ENCODE results near the gene AEN.

AEN gene

DNA sequence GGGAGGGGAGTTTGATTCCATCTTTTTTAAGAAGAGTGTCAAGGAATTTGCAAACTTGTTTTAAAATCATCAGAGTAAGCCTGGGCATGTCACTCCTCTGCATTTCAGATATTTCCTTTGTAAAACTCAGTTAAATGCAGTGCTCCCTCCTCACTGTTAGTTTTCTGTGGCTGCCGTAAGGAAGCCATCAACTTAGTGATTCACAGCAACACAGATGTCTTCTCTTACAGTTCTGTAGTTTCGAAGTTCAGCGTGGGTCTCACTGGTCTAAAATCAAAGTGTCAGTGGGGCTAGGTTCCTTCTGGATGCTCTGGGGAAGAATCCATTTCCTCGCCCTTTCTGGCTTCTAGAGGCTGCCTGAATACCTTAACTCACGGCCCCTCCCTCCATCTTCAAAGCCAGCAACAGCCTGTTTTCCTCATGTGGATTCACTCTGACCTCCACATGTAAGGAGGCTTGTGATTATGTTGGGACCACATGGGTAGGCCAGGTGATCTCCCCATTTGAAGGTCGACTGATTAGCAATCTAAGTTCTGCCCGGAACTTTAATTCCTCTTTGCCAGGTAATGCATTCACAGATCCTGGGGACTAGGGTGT is 30.1 kb downstream of the AEN start:
- no peak for DNase-seq

DNA sequence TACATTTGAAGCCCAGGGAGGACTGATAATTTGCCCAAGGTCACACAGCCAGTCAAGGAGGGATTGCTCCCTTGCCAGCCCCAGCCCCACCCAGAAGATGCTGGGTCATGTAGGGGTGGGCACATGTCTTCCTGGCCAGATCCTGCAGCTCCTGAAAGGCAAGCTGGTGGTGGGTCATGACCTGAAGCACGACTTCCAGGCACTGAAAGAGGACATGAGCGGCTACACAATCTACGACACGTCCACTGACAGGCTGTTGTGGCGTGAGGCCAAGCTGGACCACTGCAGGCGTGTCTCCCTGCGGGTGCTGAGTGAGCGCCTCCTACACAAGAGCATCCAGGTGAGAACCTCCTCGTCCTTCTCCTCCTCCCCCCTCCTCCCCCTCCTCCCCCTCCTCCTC is 30.8 kb downstream of the AEN start:
- no peak for DNase-seq

DNA sequence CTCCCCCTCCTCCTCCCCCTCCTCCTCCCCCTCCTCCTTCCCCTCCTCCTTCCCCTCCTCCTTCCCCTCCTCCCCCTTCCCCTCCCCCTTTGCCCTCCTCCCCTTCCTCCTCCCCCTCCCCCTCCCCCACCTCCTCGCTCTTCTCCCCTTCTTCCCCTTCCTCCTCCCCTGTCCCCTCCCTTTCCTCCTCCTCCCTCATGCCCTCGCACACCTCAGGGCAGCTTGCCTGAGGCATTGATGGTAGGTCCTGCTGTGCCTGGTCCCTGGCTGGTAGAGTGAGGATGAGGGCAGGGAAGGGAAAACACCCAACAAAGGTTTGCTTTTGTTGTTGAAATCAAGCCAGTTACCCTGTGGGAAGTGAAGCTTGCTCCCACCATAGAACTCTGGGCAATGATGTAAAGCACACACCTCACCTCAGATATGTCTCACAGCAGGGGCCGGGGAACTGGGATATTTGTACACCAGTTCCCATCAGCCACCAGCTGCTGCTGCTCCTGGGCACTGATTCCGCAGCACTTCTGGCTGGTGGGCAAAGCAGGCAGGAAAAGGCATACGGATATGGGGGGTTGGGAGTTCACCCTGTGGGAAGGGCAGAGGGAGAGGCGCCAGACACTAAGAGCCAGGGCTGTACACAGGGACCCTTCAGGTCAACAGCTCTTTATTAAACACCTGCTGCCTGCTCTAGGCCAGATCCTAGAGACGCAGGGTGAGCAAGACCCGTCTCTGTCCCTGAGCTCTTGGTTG is 31.5 kb downstream of the AEN start:
- no peak for DNase-seq

DNA sequence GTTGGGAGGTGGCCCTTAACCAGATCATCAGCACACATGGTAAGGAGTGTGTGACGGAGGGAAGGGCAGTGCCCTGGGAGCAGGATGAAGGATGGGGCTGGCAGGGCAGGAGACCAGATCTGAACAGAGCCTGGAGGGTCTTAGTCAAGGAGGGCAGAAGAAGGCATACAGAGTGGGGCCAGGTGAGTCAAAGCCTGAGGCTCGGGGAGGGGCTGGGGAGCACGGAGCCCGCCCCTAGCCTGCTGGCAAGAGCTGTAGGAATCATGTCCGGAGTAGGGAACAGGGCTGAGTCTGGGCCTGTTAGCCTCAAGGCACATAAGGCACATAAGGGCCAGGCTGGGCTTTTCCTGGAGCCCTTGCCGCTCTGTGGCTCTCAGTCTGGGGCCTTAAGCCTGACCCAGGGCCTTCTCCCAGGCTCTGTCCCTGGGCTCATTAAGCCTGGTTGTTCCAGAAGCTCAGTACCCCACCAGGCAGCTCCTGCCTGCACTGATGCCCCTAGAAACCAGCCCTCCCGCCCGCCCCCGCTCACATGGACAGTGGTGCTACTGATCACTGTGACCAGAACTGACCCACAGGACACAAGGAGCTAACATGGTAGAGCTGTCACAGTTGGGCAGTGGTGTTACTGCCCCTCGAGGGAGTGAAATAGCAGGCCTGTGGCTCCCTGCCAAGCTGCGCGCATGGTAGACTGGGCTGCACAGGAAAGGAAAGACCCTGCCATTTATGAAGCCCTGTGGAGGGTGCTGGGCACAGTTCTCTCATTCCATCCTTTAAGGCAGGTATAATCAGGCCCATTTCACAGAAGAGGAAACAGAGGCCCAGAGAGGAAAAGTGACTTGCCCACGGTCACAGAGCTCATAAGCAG is 32.3 kb downstream of the AEN start:
- DNase-seq, result no peak

DNA sequence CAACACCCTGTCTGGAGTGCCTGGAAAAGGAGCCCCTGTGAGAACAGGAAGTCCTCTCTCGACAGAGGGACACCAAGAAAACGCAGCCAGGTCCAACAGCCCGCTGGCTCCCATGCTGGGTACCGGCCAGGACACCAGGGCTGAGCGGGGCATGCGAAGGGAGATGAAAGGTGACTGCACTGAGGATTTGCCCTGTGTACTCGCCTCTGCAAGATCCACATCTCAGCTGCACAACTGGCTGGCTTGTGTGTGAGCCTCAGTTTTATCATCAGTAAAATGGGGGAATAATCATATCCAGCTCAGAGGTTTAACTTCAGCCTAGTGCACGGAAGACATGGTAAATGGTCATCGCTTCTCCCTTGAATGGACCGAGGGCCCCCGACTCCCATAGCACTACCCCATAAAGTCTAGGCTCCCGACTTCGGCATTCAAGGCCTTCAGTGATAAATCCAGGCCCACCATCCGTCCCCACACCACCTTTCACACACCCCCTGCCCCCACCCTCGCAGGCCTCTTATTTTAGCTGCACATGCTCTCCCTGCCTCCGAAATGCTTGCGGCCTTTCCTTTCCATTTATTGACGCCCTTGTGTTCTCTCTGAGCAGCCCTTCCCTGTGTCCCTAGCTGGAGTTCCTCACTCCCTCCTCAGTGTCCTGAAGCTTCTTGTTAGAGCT is 33.4 kb downstream of the AEN start:
- DNase-seq, result no peak

DNA sequence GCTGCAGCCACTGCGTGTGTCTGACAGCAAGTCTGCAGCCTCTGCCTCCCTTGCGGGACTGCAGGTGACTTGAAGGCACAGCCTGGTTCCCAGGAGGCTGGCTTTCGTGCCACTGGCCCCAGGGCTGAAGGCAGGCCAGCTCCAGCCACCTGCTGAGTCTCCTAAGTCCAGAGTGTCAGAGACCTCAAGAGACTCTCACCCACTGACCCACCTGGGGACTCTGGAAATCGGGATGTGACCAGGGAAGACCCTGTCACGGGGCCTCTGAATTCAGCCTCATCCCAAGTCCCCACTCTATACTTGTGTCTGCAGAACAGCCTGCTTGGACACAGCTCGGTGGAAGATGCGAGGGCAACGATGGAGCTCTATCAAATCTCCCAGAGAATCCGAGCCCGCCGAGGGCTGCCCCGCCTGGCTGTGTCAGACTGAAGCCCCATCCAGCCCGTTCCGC is 34.0 kb downstream of the AEN start:
- no peak for DNase-seq

DNA sequence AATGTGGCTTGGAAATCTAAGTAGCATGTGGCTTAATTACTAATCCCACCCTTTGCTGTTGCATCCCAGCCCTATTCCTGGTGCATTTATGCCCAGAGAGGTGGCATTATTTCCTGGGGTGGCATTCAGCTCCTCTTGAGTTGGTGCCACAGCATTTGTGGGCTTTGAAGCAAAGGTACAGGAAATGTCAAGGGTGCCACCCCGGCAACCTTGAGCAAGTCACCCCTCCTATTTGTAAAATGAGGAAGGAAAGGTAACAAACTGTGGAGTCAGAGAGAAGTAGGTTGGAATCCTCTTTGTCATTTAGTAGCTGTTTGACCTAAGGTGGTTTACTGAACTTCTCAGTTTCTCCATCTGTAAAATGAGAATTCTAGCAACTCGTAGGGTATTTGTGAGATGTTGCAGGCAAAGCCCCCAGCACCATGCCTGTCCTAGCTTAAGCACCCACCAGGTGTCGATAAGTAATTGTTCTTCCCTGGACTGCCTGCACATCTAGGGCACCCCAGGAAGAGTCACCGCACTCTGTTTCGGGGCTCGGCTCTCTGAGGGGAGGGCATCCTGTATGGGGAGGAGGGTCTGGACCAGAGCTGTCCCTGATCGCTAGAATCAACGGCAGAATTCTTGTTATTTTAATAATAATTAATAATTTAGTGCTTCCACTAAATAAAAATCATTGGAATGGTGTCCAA is 34.8 kb downstream of the AEN start:
- DNase-seq, result no peak

DNA sequence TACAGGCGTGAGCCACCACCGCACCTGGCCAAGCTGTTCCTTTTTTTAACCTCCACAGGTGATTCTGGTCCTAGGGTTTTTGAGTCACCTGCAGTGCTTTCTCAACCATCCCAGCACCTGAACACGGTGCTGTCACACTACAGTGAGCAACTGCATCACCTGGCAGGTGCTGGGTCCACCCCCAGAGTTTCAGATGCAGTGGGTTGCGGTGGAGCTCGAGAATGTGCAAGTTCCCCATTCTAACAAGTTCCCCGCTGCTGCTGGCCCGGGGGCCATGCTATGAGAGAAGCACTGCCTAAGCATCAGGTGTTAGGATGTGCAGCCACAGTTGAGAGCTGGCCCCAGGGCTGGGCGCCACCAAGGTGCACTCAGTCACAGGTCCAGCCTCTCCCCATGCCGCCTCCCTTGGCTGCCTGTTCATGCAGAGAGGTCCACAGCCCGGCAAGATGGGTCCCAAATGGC is 35.7 kb downstream of the AEN start:
- DNase-seq, result no peak

DNA sequence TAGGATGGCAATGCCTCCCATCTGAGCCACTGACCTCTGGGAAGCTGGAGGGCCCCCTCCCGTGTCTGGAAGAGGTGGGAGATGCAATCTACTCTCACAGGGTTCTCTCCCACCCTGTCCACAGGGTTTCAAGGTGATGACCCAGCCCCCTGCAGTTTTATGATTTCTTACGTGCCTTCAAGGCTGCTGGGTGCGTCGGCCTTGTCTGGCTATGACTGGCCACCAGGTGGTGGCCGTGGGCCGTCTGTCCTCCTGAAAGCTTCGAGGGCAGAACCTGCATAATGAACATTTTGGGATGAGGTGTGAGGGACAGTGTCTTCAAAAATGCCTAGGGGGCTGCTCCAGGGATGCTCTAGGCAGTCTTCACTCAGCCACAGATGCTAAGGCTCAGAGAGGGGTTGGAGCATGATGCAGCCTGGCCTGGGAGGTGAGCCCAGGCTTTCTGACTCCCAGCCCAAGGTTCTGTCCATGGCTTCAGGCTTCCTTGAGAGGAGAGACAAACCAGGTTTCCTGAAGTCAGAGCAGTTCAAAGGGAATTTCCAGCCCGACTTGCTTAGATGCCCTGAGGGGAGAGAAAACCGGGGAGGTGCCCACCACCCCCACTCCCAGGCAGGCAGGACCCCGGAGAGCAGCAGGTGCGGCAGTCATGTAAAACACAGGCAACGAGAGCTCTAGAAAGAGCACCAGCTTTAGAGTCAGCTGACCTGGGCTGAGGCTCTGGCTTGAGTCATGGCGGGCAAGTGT is 36.4 kb downstream of the AEN start:
- DNase-seq, result peak; percentile 10 to 25

DNA sequence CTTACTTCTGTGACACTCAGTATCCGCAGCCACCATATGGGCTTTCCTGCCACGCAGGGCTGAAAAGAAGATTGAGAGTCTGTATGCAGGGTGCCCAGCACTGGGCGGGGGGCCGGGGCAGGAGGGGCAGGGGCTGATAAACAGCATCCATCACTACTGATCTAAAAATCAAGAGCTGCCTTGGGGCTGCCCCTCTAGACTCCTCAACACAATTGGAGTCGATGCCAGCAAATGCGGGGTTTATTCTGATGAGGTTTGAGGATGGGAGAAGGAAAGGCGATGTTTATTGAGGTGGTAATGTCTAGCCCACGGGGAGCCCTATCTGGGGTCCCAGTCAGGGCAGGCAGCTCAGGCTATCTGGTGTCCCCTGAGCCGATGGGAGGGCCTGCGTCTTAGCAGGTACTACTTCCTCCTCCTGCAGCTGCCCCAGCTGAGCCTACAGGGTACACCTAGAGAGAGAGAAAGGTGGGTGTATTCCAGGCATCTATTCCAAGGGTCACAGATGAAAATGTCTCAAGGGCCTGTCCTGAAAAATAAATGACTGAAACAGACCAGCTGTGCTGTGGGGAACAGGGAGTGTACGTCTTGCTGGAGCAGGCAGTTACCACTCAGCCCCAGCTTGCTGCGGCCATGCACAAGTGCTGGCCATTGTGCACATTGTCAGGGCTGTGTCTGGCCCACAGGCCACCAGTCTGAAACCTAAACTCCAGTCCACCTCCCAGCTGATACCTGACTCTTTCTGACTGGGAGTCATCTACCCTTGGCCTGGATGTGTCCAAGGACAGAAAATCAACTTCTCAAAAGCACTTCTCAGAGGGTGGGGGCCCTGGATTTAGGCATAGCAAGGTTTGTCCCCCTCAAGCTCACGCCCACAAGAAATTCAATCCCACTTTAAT is 37.2 kb downstream of the AEN start:
- DNase-seq, result no peak

DNA sequence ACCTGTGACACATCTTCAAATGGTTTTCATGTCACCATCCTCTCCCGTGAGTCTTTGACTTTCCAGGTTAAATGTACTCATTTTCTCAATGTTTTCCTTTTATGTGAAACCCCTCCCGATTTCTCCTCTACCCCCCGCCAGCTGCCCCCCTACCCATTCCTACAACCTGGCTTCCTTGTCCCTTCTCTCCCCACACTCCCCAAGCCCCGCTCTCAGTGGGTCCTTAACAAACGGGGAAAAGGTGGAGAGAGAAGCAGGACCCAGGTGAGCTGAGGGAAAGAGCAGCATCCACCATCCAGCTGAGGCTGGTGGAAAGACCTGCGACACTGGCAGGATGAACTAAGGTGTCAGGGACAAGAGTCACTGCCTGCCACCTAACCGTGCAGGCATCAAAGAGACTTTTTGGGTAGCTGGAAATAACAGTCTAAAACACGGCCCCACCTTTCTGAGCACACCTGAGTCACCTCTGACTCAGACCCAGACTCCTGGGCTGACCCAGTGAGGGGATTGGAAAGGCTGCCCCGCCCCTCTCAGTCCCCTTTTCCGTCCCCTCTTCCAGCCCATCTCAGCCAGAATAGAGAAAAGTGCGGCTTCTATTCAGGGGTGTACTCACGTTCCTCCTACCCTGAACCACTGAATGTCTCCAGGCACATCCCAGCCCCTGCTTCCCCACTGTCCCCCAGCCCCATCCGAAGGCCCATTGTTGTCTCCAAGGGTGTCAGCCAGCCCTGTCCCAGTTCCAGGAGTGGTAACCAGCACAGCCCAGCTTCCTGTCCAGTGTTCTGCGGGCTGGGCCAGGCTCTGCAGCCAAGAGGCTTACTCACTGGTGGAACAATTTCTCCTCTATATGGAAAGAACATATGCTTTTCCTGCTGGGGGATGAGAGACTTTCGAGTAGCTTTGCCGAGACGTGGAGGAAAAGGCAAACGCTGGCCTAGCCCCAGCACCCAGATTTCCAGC is 38.1 kb downstream of the AEN start:
- no peak for DNase-seq

DNA sequence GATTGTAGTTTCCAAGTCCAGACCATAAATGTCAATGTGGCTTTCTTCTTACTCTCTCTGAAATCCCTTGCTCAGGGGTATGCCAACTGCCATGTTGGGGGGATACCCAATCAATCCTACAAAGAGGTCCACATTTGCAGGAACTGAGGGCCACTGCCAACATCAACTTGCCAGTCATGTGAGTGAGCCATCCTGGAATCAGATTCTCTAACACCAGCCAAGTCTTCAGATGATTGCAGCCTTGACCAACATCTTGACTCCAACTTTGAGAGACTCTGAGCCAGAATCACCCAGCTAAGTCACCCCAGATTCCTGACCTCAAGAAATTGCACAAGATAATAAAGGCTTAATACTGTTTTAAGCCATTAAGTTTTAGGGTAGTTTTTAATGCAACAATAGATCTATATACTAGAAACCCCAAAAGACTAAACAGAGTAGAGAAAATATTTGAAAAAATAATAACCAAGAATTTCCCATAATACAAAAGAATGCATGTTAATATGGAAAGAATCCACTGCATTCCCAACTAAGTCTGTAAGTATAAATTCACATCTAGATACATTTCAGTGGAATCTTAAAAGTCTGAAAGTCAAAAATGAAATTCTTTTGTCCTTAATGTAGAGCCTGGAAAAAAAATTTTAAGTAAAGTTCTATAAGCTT is 40.0 kb downstream of the AEN start:
- no peak for DNase-seq

DNA sequence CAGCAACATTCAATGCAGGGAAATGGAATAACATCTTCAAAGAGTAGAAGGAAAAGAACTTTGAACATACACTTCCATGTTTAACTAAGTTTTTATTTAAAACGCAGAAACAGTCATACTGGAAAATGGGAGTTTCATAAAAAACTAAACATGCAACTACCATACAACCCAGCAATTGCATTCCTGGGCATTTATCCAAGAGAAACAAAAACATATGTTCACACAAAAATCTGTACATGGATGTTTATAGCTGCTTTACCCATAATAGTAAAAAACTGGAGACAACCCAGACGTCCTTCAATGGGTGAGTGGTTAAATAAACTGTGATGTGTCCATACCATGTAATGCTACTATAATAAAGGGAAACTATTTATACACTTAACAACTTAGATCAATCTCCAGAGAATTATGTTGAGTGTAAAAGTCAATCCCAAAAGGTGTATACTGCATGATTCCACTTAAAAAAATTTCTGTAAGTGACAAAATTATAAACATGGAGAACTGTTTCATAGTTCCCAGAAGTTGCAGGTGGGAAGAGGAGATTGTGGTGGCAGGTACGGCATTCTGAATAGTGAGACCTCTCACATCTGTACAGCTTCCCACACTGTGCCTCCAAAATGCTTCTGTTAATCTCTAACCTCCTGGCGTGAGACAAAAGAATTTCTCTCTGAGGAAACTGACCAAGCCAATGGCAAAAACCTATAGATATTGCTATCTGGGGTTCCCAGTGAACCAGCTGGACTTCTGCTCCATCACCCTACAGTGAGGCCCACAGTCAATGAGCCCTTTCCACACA is 40.8 kb downstream of the AEN start:
- DNase-seq, result no peak

DNA sequence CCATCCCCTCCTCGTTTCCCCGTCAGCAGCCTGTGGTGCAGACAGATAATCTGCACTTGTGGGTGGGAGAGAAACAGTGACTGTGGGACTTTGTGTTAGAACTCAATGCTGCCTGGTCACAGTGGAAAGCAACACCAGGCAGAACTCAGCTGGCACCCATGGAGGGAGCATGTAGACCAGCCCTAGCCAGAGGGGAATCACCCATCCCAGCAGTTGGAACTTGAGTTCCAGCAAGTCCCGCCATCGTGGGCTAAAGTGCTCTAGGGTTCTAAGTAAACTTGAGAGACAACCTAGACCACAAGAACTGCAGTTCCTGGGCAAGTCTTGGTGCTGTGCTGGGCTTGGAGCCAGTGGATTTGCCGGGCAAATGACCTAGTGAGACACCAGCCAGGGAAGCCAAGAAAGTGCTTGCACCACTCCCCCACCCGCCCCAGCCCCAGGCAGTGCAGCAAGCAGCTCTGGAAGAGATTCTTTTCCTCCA is 42.0 kb downstream of the AEN start:
- DNase-seq, result no peak

DNA sequence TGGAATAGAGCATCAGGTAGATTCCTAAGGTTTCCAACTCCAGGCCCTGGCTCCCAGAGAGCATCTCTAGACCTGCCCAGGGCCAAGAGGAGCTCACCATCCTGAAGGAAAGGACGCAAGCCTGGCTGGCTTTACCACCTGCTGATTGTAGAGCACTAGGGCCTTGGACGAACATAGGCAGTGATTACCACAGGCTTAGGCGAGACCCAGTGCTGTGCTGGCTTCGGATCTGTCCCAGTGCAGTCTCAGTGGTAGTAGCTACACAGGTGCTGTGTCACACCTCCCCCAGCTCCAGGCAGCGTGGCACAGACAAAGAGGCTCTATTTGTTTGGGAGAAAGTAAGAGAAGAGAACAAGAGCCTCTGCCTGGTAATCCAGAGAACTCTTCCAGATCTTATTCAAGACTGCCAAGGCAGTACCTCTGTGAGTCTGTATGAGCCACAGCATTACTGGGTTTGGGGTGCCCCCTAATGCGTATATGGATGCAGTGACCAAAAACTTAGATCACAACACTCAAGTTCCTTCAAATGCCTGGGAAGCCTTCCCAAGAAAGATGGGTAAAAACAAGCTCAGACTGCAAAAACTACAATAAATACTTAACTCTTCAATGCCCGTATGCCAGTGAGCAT is 43.1 kb downstream of the AEN start:
- peak; percentile 28 to 70 for DNase-seq

DNA sequence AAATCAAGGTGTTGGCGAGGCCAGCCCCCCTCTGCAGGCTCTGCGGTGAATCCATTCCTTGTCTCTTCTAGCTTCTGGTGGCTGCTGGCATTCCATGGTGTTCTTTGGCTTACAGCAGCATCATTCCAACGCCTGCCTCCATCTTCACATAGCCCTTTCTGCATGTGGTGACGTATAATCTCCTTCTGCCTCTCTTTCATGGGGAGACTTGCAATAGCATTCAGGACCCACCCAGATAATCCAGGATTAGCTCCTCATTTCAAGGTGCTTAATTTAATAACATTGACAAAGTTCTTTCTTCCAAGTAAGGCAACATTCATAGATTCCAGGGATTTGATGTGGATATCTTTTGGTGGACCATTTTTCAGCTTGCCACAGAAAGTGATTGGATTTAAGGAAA is 53.5 kb downstream of the AEN start:
- no peak for DNase-seq

DNA sequence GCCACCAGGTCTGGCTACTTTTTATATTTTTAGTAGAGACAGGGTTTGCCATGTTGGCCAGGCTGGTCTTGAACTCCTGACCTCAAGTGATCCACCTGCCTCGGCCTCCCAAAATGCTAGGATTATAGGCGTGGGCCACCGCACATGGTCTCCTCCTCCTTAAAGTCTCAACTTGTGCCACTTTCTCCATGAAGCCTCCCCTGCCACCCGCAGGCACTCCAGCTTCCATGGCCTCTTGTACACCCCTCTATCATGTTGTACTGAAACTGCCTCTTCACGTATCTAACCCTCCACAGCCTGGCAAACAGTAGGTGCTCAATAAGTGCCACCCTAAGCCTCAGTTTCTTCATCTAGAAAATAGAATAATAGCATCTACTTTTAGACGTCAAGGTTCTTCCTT is 57.6 kb downstream of the AEN start:
- no peak for DNase-seq
